Stimulated activated CD4-positive, alpha-beta T cell treated with anti-CD3 and anti-CD28 coated beads, Interleukin-4, amount 100 ng/mL, for 4 hours (primary cell): Measurements from ENCODE around the gene WNK3.

Experiments used
- DNase-seq, 2 experiments: peaks; one replicate each; pipeline ENCODE4 v3.0.0-alpha.2; 2020

The WNK3 gene

GRCh38 chrX:54157561-54157960 lies 200.3 kb downstream of the WNK3 start:
- DNase-seq = no peak
